ENCODE data around the gene KRTAP10-11.

DNA sequence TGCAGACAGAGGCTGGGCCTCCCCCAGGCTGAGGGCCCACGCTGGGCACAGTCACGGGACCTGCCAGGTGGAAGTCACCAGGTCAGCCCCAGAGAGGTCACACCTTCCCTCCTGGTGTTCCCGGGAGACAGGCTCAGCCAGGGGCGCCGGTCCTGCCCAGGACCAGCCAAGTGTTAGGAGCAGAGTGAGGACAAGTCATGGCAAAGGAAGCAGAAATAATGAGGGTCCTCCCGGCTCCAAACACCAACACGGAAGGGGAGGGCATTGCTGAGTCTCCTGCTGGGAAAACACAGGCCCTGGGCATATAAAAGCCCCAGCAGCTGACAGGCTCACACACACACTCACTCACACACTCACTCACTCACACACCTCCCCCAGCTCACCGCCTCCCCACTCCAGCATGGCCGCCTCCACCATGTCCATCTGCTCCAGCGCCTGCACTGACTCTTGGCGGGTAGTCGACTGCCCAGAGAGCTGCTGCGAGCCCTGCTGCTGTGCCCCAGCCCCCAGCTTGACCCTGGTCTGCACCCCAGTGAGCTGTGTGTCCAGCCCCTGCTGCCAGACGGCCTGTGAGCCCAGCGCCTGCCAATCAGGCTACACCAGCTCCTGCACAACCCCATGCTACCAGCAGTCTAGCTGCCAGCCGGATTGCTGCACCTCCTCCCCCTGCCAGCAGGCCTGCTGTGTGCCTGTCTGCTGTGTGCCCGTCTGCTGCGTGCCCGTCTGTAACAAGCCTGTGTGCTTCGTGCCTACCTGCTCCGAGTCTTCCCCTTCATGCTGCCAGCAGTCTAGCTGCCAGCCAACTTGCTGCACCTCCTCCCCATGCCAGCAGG, 9.0 kb upstream of the KRTAP10-11 start, which contains the start of gene KRTAP10-10:
- TF ChIP-seq, protein P1, sequence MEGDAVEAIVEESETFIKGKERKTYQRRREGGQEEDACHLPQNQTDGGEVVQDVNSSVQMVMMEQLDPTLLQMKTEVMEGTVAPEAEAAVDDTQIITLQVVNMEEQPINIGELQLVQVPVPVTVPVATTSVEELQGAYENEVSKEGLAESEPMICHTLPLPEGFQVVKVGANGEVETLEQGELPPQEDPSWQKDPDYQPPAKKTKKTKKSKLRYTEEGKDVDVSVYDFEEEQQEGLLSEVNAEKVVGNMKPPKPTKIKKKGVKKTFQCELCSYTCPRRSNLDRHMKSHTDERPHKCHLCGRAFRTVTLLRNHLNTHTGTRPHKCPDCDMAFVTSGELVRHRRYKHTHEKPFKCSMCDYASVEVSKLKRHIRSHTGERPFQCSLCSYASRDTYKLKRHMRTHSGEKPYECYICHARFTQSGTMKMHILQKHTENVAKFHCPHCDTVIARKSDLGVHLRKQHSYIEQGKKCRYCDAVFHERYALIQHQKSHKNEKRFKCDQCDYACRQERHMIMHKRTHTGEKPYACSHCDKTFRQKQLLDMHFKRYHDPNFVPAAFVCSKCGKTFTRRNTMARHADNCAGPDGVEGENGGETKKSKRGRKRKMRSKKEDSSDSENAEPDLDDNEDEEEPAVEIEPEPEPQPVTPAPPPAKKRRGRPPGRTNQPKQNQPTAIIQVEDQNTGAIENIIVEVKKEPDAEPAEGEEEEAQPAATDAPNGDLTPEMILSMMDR (IDR thresholded peaks at IDR 0.05), result no peak
- TF ChIP-seq EP300 (IDR thresholded peaks at IDR 0.05), result no peak
- no peak for TF ChIP-seq POLR2A (IDR thresholded peaks at IDR 0.05)
